Astrocyte (in vitro differentiated cells and primary cell): ENCODE measurements around the gene APLNR.
A peak's percentile ranks its signal among the peaks of the same experiment; 100 is the strongest.

ENCODE experiments used
- CTCF ChIP-seq: IDR thresholded peaks from 2 replicates; pipeline ENCODE4 v1.5.1; 2011; ENCODE audit warnings: low read depth, mild to moderate bottlenecking, inconsistent platforms, low read length, moderate library complexity; ENCODE audit not compliant: insufficient read depth
- EZH2 ChIP-seq: IDR thresholded peaks from 2 replicates; pipeline ENCODE4 v1.6.1; 2012; ENCODE audit warnings: mild to moderate bottlenecking, low read length, inconsistent platforms; ENCODE audit not compliant: insufficient read depth

DNA sequence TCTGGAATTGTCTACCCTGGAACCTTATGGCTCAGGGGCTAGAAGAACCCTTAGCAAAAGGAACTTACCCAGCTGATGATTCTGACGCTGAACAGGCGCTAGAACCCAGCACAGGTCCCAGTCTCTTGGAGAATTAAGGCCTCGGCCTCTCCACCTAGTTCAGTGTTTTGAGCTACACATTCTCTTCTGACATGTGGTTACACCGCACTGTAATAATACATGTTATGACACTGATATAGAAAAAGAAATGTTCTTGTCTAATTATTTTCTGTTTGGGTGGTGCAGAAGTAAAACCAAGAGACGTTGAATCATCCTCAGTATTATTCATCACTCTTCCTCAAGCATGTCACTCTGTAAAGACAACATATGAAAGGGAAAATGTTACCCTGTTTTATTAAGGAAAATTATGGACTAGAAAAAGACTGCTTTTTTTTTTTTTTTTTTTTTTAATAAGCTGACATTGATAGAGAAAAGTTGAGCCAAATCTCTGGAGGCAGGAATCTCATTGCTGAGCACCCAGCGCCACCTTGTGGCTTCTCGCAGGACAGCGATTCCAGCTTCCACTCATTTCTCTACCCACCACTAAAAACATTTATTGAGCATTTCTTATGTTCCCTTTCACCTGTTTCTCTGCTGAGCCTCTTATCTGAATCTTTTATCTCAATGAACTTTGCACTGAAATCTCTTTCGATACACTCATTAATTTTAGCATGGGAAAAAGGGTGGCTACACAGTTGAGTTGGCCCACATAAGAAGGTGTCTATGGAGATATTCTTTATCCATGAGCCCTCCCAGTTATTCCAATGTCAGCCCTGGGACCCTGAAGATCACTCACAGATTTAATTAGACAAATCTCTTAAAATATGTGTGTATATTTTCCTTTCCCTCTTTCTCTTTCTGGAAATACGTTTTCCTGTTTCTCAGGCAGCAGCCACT lies 12.6 kb upstream of the APLNR start:
- peak; percentile 90 for TF ChIP-seq CTCF
- TF ChIP-seq EZH2: no peak
